OCI-LY3 (cell line): ENCODE results near the gene AGPAT4.
"Not testable (repeated sequence)": the region's sequence is repeated elsewhere in the genome, so short reads cannot be mapped to it uniquely, and the experiment has no call there.

Experiments
- H2AFZ ChIP-seq: fragments of 200-600, 300-600 bp; shearing (Covaris generic); 2 replicates; pipeline ENCODE4 v1.6.0; 2014; ENCODE audit warnings: antibody characterized with exemption, low read depth, low read length
- H3K27ac ChIP-seq: fragments of 200-600, 300-600 bp; sonication (generic); 2 replicates; pipeline ENCODE4 v1.5.1; 2014; ENCODE audit warnings: mild to moderate bottlenecking, low read length, moderate library complexity, mixed read lengths
- H3K27me3 ChIP-seq: fragments of 200-600, 300-600 bp; sonication (generic); 2 replicates; pipeline ENCODE4 v1.6.1; 2014; ENCODE audit warnings: low read depth, low read length, mixed read lengths
- H3K36me3 ChIP-seq: fragments of 200-600, 300-600 bp; sonication (generic); replicated peaks from 2 replicates; pipeline ENCODE3; 2014; ENCODE audit warnings: low read depth, low read length, mixed read lengths
- H3K4me1 ChIP-seq: fragments of 300-600, 200-600 bp; sonication (generic); 2 replicates; pipeline ENCODE4 v1.6.1; 2014; ENCODE audit warnings: low read length, mixed read lengths
- H3K4me2 ChIP-seq: fragments of 200-600, 300-600 bp; sonication (generic); 2 replicates; pipeline ENCODE4 v1.6.1; 2014; ENCODE audit warnings: low read length, mixed read lengths
- H3K4me3 ChIP-seq: fragments of 300-600, 200-600 bp; sonication (generic); 2 replicates; pipeline ENCODE4 v1.5.1; 2014; ENCODE audit warnings: antibody characterized with exemption, mild to moderate bottlenecking, low read length, moderate library complexity
- H3K79me2 ChIP-seq: fragments of 300-600, 200-600 bp; shearing (Covaris generic); 2 replicates; pipeline ENCODE4 v1.6.1; 2014; ENCODE audit warnings: mild to moderate bottlenecking, low read length, mixed read lengths
- H3K9ac ChIP-seq: fragments of 300-600, 200-600 bp; shearing (Covaris generic); 2 replicates; pipeline ENCODE4 v1.6.0; 2014; ENCODE audit warnings: mild to moderate bottlenecking, low read length, moderate library complexity
- H3K9me3 ChIP-seq: fragments of 200-600, 300-600 bp; shearing (Covaris generic); 2 replicates; pipeline ENCODE4 v1.6.1; 2014; ENCODE audit warnings: low read length, mixed read lengths; ENCODE audit not compliant: insufficient read depth
- H4K20me1 ChIP-seq: fragments of 200-600, 300-600 bp; sonication (generic); 2 replicates; pipeline ENCODE4 v1.6.1; 2016; ENCODE audit warnings: low read length, mixed read lengths; ENCODE audit not compliant: insufficient read depth
- EZH2phosphoT487 ChIP-seq: fragments of 200-600 bp; shearing (Covaris generic); IDR thresholded peaks from 2 replicates; pipeline ENCODE4 v1.6.1; 2018; ENCODE audit warnings: antibody characterized with exemption, mixed run types, low read depth
- TF ChIP-seq, protein P1 (sequence below): fragments of 200-600, 300-600 bp; sonication (generic); IDR thresholded peaks from 2 replicates; pipeline ENCODE4 v1.5.1; 2014; ENCODE audit warnings: antibody characterized with exemption, low read length, low read depth

Gene AGPAT4

DNA sequence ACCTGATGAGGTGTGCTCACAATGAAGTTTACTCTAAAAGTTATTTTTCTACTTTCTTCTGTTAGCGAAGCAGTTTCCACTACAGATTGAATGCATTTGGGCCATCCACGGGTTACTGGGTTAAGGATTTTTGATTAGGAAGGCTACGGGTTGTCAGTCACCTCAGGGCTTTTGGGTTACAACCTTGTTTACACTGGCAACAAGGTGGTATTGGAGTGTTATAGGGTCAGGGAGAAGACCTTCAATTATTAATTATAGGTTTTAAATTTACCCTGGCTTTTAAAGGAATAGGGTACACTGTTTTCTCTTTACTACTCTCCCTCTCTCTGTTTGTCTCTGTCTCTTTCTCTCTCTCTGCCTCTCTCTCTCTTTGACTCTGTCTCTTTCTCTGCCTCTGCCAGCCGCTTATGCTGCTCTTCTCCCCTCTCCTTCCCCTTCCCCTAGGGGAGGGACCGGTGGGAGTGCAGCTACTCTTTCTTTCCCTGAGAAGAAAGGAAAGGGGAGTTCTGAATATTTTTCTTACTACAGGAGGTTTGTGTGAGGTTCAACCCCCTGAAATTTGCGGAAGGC is 40.2 kb upstream of the AGPAT4 start:
- no peak overlapping the region for H3K9ac ChIP-seq
- H3K27me3 ChIP-seq = no peaks in the 10 kb centered on the region
- no peak overlapping the region for H2AFZ ChIP-seq
- no peak overlapping the region for H3K4me3 ChIP-seq
- H3K79me2 ChIP-seq = no peaks in the 10 kb centered on the region
- H4K20me1 ChIP-seq = no peaks in the 10 kb centered on the region
- H3K4me1 ChIP-seq = no peaks in the 10 kb centered on the region
- no peaks in the 10 kb centered on the region for H3K9me3 ChIP-seq
- TF ChIP-seq, protein P1, sequence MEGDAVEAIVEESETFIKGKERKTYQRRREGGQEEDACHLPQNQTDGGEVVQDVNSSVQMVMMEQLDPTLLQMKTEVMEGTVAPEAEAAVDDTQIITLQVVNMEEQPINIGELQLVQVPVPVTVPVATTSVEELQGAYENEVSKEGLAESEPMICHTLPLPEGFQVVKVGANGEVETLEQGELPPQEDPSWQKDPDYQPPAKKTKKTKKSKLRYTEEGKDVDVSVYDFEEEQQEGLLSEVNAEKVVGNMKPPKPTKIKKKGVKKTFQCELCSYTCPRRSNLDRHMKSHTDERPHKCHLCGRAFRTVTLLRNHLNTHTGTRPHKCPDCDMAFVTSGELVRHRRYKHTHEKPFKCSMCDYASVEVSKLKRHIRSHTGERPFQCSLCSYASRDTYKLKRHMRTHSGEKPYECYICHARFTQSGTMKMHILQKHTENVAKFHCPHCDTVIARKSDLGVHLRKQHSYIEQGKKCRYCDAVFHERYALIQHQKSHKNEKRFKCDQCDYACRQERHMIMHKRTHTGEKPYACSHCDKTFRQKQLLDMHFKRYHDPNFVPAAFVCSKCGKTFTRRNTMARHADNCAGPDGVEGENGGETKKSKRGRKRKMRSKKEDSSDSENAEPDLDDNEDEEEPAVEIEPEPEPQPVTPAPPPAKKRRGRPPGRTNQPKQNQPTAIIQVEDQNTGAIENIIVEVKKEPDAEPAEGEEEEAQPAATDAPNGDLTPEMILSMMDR = no peak
- no peak for TF ChIP-seq EZH2phosphoT487
- no peak overlapping the region for H3K4me2 ChIP-seq
- H3K36me3 ChIP-seq = no peaks in the 10 kb centered on the region
- no peak overlapping the region for H3K27ac ChIP-seq

DNA sequence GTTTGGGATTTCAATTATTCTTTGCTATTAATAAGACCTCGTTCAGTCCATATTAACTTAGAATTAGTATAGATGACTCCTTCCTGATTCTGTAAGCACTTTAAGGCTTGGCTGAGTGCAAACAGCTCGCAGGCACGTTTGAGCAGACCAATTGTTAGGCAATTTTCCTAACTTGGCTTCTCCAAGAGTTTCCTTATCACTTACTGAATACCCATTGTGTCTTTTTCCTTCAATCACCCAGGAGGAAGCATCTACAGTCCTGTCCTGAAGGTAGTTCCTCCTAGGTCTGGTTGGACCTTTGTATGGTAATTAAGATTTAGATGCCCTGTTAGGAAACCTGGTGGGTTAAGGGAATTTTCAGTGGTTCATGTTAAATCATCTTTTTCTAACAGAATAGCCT is 39.6 kb upstream of the AGPAT4 start:
- H3K79me2 ChIP-seq, H4K20me1 ChIP-seq, H3K9me3 ChIP-seq, H3K27me3 ChIP-seq, H3K9ac ChIP-seq, H3K36me3 ChIP-seq, H3K4me1 ChIP-seq, H3K4me2 ChIP-seq, H2AFZ ChIP-seq, H3K27ac ChIP-seq, H3K4me3 ChIP-seq: not testable (repeated sequence)

DNA sequence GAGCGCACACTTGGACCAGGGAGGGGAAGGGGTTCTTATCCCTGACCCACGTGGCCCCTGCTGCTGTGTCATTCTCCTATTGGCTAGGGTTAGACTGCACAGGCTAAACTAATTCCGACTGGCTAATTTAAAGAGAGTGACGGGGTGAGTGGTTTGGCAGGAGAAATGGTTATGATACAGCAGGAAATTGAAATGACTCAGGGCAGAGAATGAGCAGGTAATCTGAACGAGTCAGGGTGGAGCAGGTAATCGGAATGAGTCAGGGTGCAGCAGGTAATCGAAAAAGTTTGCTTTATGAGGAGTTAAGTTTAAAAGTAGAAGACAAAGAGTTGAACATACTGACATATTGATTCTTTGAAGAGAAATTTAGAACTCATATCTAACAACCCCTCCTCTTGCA is 35.9 kb upstream of the AGPAT4 start:
- H3K79me2 ChIP-seq, H3K27ac ChIP-seq, H4K20me1 ChIP-seq, H3K36me3 ChIP-seq, H3K9me3 ChIP-seq, H3K4me2 ChIP-seq, H2AFZ ChIP-seq, H3K9ac ChIP-seq, H3K27me3 ChIP-seq, H3K4me3 ChIP-seq, H3K4me1 ChIP-seq: not testable (repeated sequence)

DNA sequence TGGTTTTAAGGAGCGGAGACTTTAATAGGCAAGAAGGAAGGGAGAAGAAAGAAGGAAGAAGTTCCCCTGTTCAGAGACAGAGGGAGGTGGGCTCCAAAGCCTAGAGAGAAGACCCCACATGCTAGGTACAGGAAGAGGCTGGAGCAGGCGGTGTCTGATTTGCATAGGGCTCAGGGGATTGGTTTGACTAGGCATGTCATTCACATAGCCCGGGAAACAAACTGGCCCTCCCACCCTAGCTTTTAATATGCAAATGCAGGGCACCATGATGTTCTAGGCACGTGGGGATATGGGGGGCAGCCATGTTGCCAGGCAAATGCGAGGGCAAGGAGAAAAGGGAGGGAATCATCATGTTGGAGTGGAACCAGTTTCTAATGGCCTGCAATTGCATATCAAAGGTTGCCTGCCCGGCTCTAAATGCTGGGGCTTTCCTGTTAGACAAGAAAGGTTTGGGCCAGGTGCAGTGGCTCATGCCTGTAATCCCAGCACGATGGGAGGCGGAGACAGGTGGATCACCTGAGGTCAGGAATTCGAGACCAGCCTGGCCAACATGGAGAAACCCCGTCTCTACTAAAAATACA is 34.3 kb upstream of the AGPAT4 start:
- Histone ChIP-seq H3K36me3 (no peaks in the 10 kb centered on the region), H3K27ac (no peak overlapping the region), H2AFZ (no peak overlapping the region), H3K79me2 (no peaks in the 10 kb centered on the region), H3K4me2 (no peak overlapping the region), H3K27me3 (no peaks in the 10 kb centered on the region), H3K9me3 (no peaks in the 10 kb centered on the region), H4K20me1 (no peaks in the 10 kb centered on the region), H3K4me3 (no peak overlapping the region), H3K4me1 (no peaks in the 10 kb centered on the region), H3K9ac (no peak overlapping the region)
- TF ChIP-seq, protein P1 = no peak
- no peak for TF ChIP-seq EZH2phosphoT487

DNA sequence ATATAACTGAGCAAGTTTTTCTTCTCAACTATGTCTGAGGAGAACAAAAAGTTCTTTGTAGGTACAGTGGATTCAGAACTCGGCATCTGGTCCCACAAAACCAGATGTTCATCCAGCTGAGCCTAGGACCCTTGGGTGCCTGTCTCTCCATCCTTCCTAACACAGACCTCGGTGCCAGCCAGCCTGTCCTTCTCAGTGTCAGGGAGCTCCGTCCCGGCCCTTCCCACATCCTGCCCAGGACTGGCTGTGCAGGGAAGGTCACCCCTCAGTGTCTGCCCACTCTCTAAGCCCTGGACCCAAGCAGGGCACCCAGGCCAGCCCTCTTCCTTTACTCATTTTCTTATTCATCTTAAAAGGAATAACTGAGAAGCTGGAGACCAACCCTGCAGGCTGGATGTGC is 32.0 kb upstream of the AGPAT4 start:
- no peaks in the 10 kb centered on the region for H3K79me2 ChIP-seq
- no peaks in the 10 kb centered on the region for H3K36me3 ChIP-seq
- no peak overlapping the region for H3K4me2 ChIP-seq
- H3K4me3 ChIP-seq = no peak overlapping the region
- no peak for TF ChIP-seq EZH2phosphoT487
- TF ChIP-seq, protein P1 = no peak
- no peaks in the 10 kb centered on the region for H4K20me1 ChIP-seq
- no peaks in the 10 kb centered on the region for H3K9me3 ChIP-seq
- no peak overlapping the region for H3K27ac ChIP-seq
- no peak overlapping the region for H3K9ac ChIP-seq
- H3K4me1 ChIP-seq = no peaks in the 10 kb centered on the region
- no peak overlapping the region for H2AFZ ChIP-seq
- no peaks in the 10 kb centered on the region for H3K27me3 ChIP-seq
